Activated CD4-positive, alpha-beta T cell treated with anti-CD3 and anti-CD28 coated beads, Interleukin-2, amount 50 U/mL, for 4 hours (primary cell): ENCODE results near the gene FSD1L.
"Not testable (repeated sequence)": the region's sequence is repeated elsewhere in the genome, so short reads cannot be mapped to it uniquely, and the experiment has no call there.

Experiments used
- DNase-seq, 2 experiments: peaks; one replicate each; pipeline ENCODE4 v3.0.0-alpha.2; 2020

Gene FSD1L

DNA sequence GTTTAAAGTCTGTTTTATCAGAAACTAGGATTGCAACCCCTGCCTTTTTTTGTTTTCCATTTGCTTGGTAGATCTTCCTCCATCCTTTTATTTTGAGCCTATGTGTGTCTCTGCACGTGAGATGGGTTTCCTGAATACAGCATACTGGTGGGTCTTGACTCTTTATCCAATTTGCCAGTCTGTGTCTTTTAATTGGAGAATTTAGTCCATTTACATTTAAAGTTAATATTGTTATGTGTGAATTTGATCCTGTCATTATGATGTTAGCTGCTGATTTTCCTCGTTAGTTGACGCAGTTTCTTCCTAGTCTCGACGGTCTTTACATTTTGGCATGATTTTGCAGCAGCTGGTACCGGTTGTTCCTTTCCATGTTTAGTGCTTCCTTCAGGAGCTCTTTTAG, 132.1 kb downstream of the FSD1L start:
- DNase-seq: not testable (repeated sequence)

DNA sequence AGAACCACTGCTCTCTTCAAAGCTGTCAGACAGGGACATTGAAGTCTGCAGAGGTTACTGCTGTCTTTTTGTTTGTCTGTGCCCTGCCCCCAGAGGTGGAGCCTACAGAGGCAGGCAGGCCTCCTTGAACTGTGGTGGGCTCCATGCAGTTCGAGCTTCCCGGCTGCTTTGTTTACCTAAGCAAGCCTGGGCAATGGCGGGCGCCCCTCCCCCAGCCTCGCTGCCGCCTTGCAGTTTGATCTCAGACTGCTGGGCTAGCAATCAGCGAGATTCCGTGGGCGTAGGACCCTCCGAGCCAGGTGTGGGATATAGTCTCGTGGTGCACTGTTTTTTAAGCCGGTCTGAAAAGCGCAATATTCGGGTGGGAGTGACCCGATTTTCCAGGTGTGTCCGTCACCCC, 133.7 kb downstream of the FSD1L start:
- DNase-seq: not testable (repeated sequence)

DNA sequence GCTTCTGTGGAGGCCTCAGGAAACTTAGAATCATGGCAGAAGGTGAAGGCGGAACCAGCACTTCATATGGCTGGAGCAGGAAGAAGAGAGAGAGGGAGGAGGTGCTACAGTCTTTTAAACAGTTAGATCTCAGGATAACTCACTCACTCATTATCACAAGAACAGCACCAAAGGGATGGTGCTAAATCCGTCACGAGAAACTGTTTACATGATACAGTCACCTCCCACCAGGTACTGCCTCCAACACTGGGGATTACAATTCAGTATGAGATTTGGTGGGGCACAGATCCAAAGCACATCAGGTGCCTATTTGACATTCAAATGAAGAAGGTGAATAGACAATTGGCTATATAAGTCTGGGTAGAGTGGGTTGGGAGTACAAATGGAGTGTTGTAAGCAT, 145.3 kb downstream of the FSD1L start:
- DNase-seq: no peak
